Eye (tissue), 1 donor: Measurements from ENCODE around the gene GFRA1.

Source experiments
- DNase-seq: peaks from one replicate; pipeline ENCODE4 v3.0.0-alpha.2; 2015

The GFRA1 gene

GRCh38 chr10:116156819-116157218 lies 116.2 kb downstream of the GFRA1 start:
- DNase-seq, result no peak

GRCh38 chr10:116155191-116155590 lies 117.8 kb downstream of the GFRA1 start:
- no peak for DNase-seq

- DNase-seq, result no peak
Measured at GRCh38 chr10:116154651-116155050, 118.4 kb downstream of the GFRA1 start.

- DNase-seq, result no peak
Measured at GRCh38 chr10:116151076-116151475, 121.9 kb downstream of the GFRA1 start.

GRCh38 chr10:116150606-116151005 lies 122.4 kb downstream of the GFRA1 start:
- DNase-seq, result no peak

GRCh38 chr10:116147147-116147905 lies 125.7 kb downstream of the GFRA1 start:
- peak; percentile 67 for DNase-seq

- DNase-seq, result no peak
Measured at GRCh38 chr10:116146372-116147140, 126.5 kb downstream of the GFRA1 start.

- DNase-seq, result peak; percentile 38
Measured at GRCh38 chr10:116143673-116144222, 129.3 kb downstream of the GFRA1 start.

GRCh38 chr10:116141855-116142254 lies 131.2 kb downstream of the GFRA1 start:
- DNase-seq, result no peak

GRCh38 chr10:116141246-116141645 lies 131.8 kb downstream of the GFRA1 start:
- no peak for DNase-seq

GRCh38 chr10:116139886-116140285 lies 133.1 kb downstream of the GFRA1 start:
- no peak for DNase-seq

- no peak for DNase-seq
Measured at GRCh38 chr10:116138897-116139296, 134.1 kb downstream of the GFRA1 start.

- DNase-seq, result peak; percentile 71
Measured at GRCh38 chr10:116136261-116136660, 136.7 kb downstream of the GFRA1 start.

- no peak for DNase-seq
Measured at GRCh38 chr10:116134322-116134721, 138.7 kb downstream of the GFRA1 start.

GRCh38 chr10:116133634-116134033 lies 139.4 kb downstream of the GFRA1 start:
- DNase-seq, result no peak

- no peak for DNase-seq
Measured at GRCh38 chr10:116132780-116133399, 140.1 kb downstream of the GFRA1 start.

- DNase-seq, result no peak
Measured at GRCh38 chr10:116130006-116130405, 143.0 kb downstream of the GFRA1 start.

GRCh38 chr10:116126954-116127695 lies 145.9 kb downstream of the GFRA1 start:
- no peak for DNase-seq

GRCh38 chr10:116126239-116126638 lies 146.8 kb downstream of the GFRA1 start:
- DNase-seq, result no peak

- DNase-seq, result no peak
Measured at GRCh38 chr10:116125180-116125579, 147.8 kb downstream of the GFRA1 start.

- DNase-seq, result no peak
Measured at GRCh38 chr10:116124777-116125176, 148.2 kb downstream of the GFRA1 start.

GRCh38 chr10:116122664-116123063 lies 150.3 kb downstream of the GFRA1 start:
- DNase-seq, result no peak
